ENCODE results near the gene MBP.

MBP gene

GRCh38 chr18:77082316-77082955 is 50.1 kb downstream of the MBP start:
- no peak for DNase-seq (ENCODE audit: low spot score)

GRCh38 chr18:77081390-77081778 is 51.2 kb downstream of the MBP start:
- no peak for DNase-seq (ENCODE audit: low spot score)

- no peak for DNase-seq (ENCODE audit: low spot score)
Measured at GRCh38 chr18:77079954-77080682, 52.5 kb downstream of the MBP start.

GRCh38 chr18:77079088-77079487 is 53.5 kb downstream of the MBP start:
- DNase-seq (ENCODE audit: low spot score) = no peak

- DNase-seq (ENCODE audit: low spot score) = no peak
Measured at GRCh38 chr18:77078690-77079070, 53.9 kb downstream of the MBP start.

- DNase-seq (ENCODE audit: low spot score) = no peak
Measured at GRCh38 chr18:77077941-77078689, 54.5 kb downstream of the MBP start.

- DNase-seq (ENCODE audit: low spot score) = no peak
Measured at GRCh38 chr18:77077401-77077800, 55.2 kb downstream of the MBP start.

- no peak for DNase-seq (ENCODE audit: low spot score)
Measured at GRCh38 chr18:77076111-77076510, 56.5 kb downstream of the MBP start.

- no peak for DNase-seq (ENCODE audit: low spot score)
Measured at GRCh38 chr18:77074431-77074830, 58.2 kb downstream of the MBP start.

- DNase-seq (ENCODE audit: low spot score) = no peak
Measured at GRCh38 chr18:77073336-77074093, 59.1 kb downstream of the MBP start.

GRCh38 chr18:77072566-77072965 is 60.0 kb downstream of the MBP start:
- DNase-seq (ENCODE audit: low spot score) = no peak

- peak; percentile 66 for DNase-seq (ENCODE audit: low spot score)
Measured at GRCh38 chr18:77071711-77072292, 60.8 kb downstream of the MBP start.

- no peak for DNase-seq (ENCODE audit: low spot score)
Measured at GRCh38 chr18:77071061-77071460, 61.5 kb downstream of the MBP start.

GRCh38 chr18:77070627-77071026 is 62.0 kb downstream of the MBP start:
- DNase-seq (ENCODE audit: low spot score) = no peak

- peak; percentile 45 for DNase-seq (ENCODE audit: low spot score)
Measured at GRCh38 chr18:77069931-77070330, 62.7 kb downstream of the MBP start.

GRCh38 chr18:77069482-77069881 is 63.1 kb downstream of the MBP start:
- no peak for DNase-seq (ENCODE audit: low spot score)

GRCh38 chr18:77068321-77069312 is 64.0 kb downstream of the MBP start:
- DNase-seq (ENCODE audit: low spot score) = peak; percentile 65

- peak; percentile 68 for DNase-seq (ENCODE audit: low spot score)
Measured at GRCh38 chr18:77067291-77068061, 65.1 kb downstream of the MBP start.

GRCh38 chr18:77066689-77067088 is 65.9 kb downstream of the MBP start:
- no peak for DNase-seq (ENCODE audit: low spot score)

- no peak for DNase-seq (ENCODE audit: low spot score)
Measured at GRCh38 chr18:77066101-77066500, 66.5 kb downstream of the MBP start.
